K562 (cell line): ENCODE measurements around the gene RNF103. TPM values are rescaled to one million over a fixed set of nuclear protein-coding genes. Genes with fewer than 3 reads are reported as not detected.

Experiments used
- ATAC-seq: fragments of 200-7000 bp; cut with Tn5 transposase; 3 replicates; pipeline ENCODE4 v1.9.1; 2020; ENCODE audit warnings: moderate library complexity
- BruUV-seq: library from RNA; stranded (reverse); fragments of 400-500 nt; replicated peaks from 2 replicates; lab custom pipeline; 2021; lab: Mats Ljungman, UMichigan
- CTCF ChIA-PET: fragments of 300-600 bp; formaldehyde crosslinking; extraction: SDS; loops from one replicate; lab custom pipeline; 2021; ENCODE audit warnings: low intra/inter-chr PET ratio; lab: Yijun Ruan, JAX
- POLR2A ChIA-PET: fragments of 300-600, 350-650 bp; sonication (Branson Sonifier 250); formaldehyde crosslinking; extraction: SDS; loops from one replicate; lab custom pipeline; 2021; ENCODE audit warnings: antibody characterized with exemption, inconsistent platforms; lab: Yijun Ruan, JAX
- DNase-seq, 4 experiments: peaks; one replicate each; pipeline versions ENCODE4 v3.0.0 to v3.0.0-alpha.2; 2011 to 2018; ENCODE audit warnings: low spot score in 3 of 4, mixed read lengths in 3 of 4; ENCODE audit errors: extremely low read depth in 1 of 4
- FAIRE-seq: peaks from 2 replicates; lab custom pipeline; 2011; peaks lifted over from hg19 to GRCh38; lab: Jason Lieb, UNC
- H2AFZ ChIP-seq: 2 replicates; pipeline ENCODE4 v1.6.0; 2011; ENCODE audit warnings: low read depth, low read length, control low read depth, inconsistent platforms
- H3K27ac ChIP-seq: fragments of 200-600 bp; 3 replicates; pipeline ENCODE4 v1.8.0; 2011; ENCODE audit warnings: low read depth, mild to moderate bottlenecking, control low read depth, inconsistent platforms, low read length, moderate library complexity, mixed read lengths; ENCODE audit errors: extremely low read depth
- H3K27me3 ChIP-seq, 2 experiments: fragments of 300-600 bp in 1 of 2; 2 replicates in 1 of 2; 3 replicates in 1 of 2; pipeline versions ENCODE4 v1.6.0 to v1.8.0; 2011; ENCODE audit warnings: inconsistent platforms in 2 of 2, low read length in 2 of 2, mild to moderate bottlenecking in 1 of 2, mixed read lengths in 1 of 2, moderate library complexity in 1 of 2; ENCODE audit not compliant: control insufficient read depth in 2 of 2, insufficient read depth in 2 of 2
- H3K36me3 ChIP-seq: fragments of 300-600 bp; 3 replicates; pipeline ENCODE4 v1.8.0; 2011; ENCODE audit warnings: mild to moderate bottlenecking, low read length, inconsistent platforms; ENCODE audit not compliant: control insufficient read depth, insufficient read depth
- H3K4me1 ChIP-seq, 2 experiments: fragments of 200-600 bp in 1 of 2; replicated peaks in 1 of 2; 2 replicates in 1 of 2; 3 replicates in 1 of 2; pipeline versions ENCODE4 v1.5.1 to v1.8.0; 2011; ENCODE audit warnings: inconsistent platforms in 2 of 2, low read length in 2 of 2, mild to moderate bottlenecking in 1 of 2, mixed read lengths in 1 of 2, moderate library complexity in 1 of 2; ENCODE audit not compliant: control insufficient read depth in 2 of 2, insufficient read depth in 2 of 2
- H3K4me2 ChIP-seq: 2 replicates; pipeline ENCODE4 v1.6.1; 2011; ENCODE audit warnings: low read length, control low read depth, inconsistent platforms, mixed read lengths; ENCODE audit not compliant: insufficient read depth
- H3K4me3 ChIP-seq: fragments of 200-600 bp; sonication (generic), shearing (Covaris generic); 2 replicates; pipeline ENCODE4 v1.5.1; 2016; ENCODE audit warnings: control low read depth, inconsistent platforms
- H3K79me2 ChIP-seq: fragments of 200-600 bp; 3 replicates; pipeline ENCODE4 v1.8.0; 2011; ENCODE audit warnings: low read length, inconsistent platforms; ENCODE audit not compliant: control insufficient read depth, insufficient read depth
- H3K9ac ChIP-seq, 2 experiments: 2 replicates each; pipeline versions ENCODE4 v1.6.0 to v1.6.1; 2011; ENCODE audit warnings: low read depth in 2 of 2, low read length in 2 of 2, control low read depth in 1 of 2, inconsistent platforms in 1 of 2, mild to moderate bottlenecking in 1 of 2, mixed read lengths in 1 of 2; ENCODE audit not compliant: insufficient read depth in 1 of 2
- H3K9me1 ChIP-seq: one replicate; pipeline ENCODE4 v1.6.0; 2011; ENCODE audit warnings: inconsistent platforms, mild to moderate bottlenecking, low read length, moderate library complexity; ENCODE audit not compliant: control insufficient read depth, insufficient read depth
- H3K9me3 ChIP-seq: replicated peaks from 2 replicates; pipeline ENCODE4 v1.5.1; 2011; ENCODE audit warnings: low read depth, low read length, inconsistent platforms; ENCODE audit not compliant: control insufficient read depth, insufficient read depth
- H4K20me1 ChIP-seq: replicated peaks from 2 replicates; pipeline ENCODE4 v1.6.1; 2011; ENCODE audit warnings: low read length, inconsistent platforms, mixed read lengths; ENCODE audit not compliant: control insufficient read depth, insufficient read depth
- EGR1 ChIP-seq: fragments of 450-650 bp; conservative IDR thresholded peaks from 2 replicates; pipeline ENCODE4 v1.6.1; 2017; ENCODE audit warnings: mild to moderate bottlenecking
- SMARCA4 ChIP-seq: fragments of 450-650 bp; IDR thresholded peaks from 2 replicates; pipeline ENCODE4 v1.6.1; 2016
- SRSF1 ChIP-seq: fragments of 200-400 bp; formaldehyde crosslinking; IDR thresholded peaks from 2 replicates; pipeline ENCODE4 v1.6.1; 2017; ENCODE audit warnings: mild to moderate bottlenecking, low read depth, low read length, moderate library complexity
- ZNF592 ChIP-seq: fragments of 450-650 bp; IDR thresholded peaks from 2 replicates; pipeline ENCODE4 v1.6.1; 2017; ENCODE audit warnings: antibody characterized with exemption, mild to moderate bottlenecking
- WGBS: fragments of 100-300 bp; shearing (Covaris generic); methylation state at CpG from one replicate; pipeline ENCODE4 v1.1.6; 2016; ENCODE audit warnings: low coverage, mixed read lengths; ENCODE audit not compliant: insufficient coverage; ENCODE audit errors: missing lambda C conversion rate; 5-methylcytosine and 5-hydroxymethylcytosine counted together
- in situ Hi-C: fragments of 300-500 bp; cut with MboI; formaldehyde crosslinking; loops from 4 replicates; pipeline ENCODE4 v1.15.0; 2018; ENCODE audit warnings: inconsistent platforms, mixed read lengths
- intact Hi-C: fragments of 100-400 bp; cut with micrococcal nuclease; formaldehyde crosslinking; loops from 2 replicates; pipeline ENCODE4 v1.14.2; 2022
- polyA plus RNA-seq, 8 experiments: library from polyadenylated mRNA; depleted of rRNA in 4 of 8; stranded (reverse) in 5 of 8; unstranded in 3 of 8; fragments of >200 nt; fragmentation: Nextera tagmentation in 2 of 8; fragmentation: Illumina TruSeq in 1 of 8; extraction: Ambion mirVana in 2 of 8; extraction: Trizol in 1 of 8; gene quantifications; 2 replicates each; pipeline versions ENCODE4 v1.2.1 to v1.2.3, GENCODE V29; 2011 to 2014; ENCODE audit warnings: inconsistent platforms in 1 of 8, missing spikeins in 1 of 8
- total RNA-seq, 7 experiments: library from RNA; depleted of rRNA in 6 of 7; stranded (reverse); fragments of >200 nt in 6 of 7; fragmentation: Illumina TruSeq in 2 of 7; extraction: Trizol in 2 of 7; gene quantifications; 2 replicates each; pipeline versions ENCODE4 v1.2.1 to v1.2.3, GENCODE V29; 2011 to 2021; ENCODE audit warnings: low replicate concordance in 1 of 7
- TF ChIP-seq, protein P1 (sequence below): fragments of 450-650 bp; IDR thresholded peaks from 2 replicates; pipeline ENCODE4 v1.6.1; 2016; ENCODE audit warnings: mild to moderate bottlenecking, moderate library complexity

The RNF103 gene
- total and polyA plus RNA-seq, 9 of the 15 experiments (the other 6 are each of a cell fraction or from before 2014, with no cell fraction given), result 1.2 to 6.8 (median 4.6) TPM

GRCh38 chr2:86566158-86566820, 57.4 kb downstream of the RNF103 start:
- Histone ChIP-seq H3K9me3 (peaks cover 10% of the 10 kb centered on the region), H3K27ac (peak overlapping the region; percentile 29; the same call in 2 of the 3 replicates), H3K27me3 (no peaks in the 10 kb centered on the region), H3K9me1 (no peaks in the 10 kb centered on the region), H4K20me1 (no peaks in the 10 kb centered on the region), H3K4me2 (peak overlapping the region; percentile 63), H3K79me2 (peaks cover 17% of the 10 kb centered on the region), H2AFZ (peak overlapping the region; percentile 89), H3K36me3 (no peaks in the 10 kb centered on the region), H3K9ac (peak overlapping the region in 1 of 2 experiments; percentile 16; a peak in 1 of 4 replicates), H3K4me3 (no peak overlapping the region), H3K4me1 (peaks cover 0 to 17% of the 10 kb centered on the region in 2 experiments; a peak in 3 of 5 replicates)
- 12% methylated on average over 6 of the region's 6 CpGs for WGBS
- CTCF ChIA-PET, result no interaction called here
- FAIRE-seq (peak; percentile 70), DNase-seq (peak; percentile 16 to 55 (median 29)), ATAC-seq (peak; percentile 6; the same call in 2 of the 3 replicates)
- intact Hi-C loops (loop anchor here (5.0 kb wide), 1 partner anchor 56 kb away; the partner anchor contains the start of gene RNF103), in situ Hi-C loops (no loop called here)
- no TSS peak for BruUV-seq
- POLR2A ChIA-PET, result interaction anchor here (1.0 kb wide), 2 partner anchors 8 to 125 kb away, joined by 3 to 4 read pairs; partner anchors contain the start of gene KDM3A
- TF ChIP-seq SMARCA4, result 0 out of 2 replicates have a peak, but pooled peaks have one; percentile 14
- TF ChIP-seq EGR1, result peak; percentile 71
- TF ChIP-seq, protein P1, sequence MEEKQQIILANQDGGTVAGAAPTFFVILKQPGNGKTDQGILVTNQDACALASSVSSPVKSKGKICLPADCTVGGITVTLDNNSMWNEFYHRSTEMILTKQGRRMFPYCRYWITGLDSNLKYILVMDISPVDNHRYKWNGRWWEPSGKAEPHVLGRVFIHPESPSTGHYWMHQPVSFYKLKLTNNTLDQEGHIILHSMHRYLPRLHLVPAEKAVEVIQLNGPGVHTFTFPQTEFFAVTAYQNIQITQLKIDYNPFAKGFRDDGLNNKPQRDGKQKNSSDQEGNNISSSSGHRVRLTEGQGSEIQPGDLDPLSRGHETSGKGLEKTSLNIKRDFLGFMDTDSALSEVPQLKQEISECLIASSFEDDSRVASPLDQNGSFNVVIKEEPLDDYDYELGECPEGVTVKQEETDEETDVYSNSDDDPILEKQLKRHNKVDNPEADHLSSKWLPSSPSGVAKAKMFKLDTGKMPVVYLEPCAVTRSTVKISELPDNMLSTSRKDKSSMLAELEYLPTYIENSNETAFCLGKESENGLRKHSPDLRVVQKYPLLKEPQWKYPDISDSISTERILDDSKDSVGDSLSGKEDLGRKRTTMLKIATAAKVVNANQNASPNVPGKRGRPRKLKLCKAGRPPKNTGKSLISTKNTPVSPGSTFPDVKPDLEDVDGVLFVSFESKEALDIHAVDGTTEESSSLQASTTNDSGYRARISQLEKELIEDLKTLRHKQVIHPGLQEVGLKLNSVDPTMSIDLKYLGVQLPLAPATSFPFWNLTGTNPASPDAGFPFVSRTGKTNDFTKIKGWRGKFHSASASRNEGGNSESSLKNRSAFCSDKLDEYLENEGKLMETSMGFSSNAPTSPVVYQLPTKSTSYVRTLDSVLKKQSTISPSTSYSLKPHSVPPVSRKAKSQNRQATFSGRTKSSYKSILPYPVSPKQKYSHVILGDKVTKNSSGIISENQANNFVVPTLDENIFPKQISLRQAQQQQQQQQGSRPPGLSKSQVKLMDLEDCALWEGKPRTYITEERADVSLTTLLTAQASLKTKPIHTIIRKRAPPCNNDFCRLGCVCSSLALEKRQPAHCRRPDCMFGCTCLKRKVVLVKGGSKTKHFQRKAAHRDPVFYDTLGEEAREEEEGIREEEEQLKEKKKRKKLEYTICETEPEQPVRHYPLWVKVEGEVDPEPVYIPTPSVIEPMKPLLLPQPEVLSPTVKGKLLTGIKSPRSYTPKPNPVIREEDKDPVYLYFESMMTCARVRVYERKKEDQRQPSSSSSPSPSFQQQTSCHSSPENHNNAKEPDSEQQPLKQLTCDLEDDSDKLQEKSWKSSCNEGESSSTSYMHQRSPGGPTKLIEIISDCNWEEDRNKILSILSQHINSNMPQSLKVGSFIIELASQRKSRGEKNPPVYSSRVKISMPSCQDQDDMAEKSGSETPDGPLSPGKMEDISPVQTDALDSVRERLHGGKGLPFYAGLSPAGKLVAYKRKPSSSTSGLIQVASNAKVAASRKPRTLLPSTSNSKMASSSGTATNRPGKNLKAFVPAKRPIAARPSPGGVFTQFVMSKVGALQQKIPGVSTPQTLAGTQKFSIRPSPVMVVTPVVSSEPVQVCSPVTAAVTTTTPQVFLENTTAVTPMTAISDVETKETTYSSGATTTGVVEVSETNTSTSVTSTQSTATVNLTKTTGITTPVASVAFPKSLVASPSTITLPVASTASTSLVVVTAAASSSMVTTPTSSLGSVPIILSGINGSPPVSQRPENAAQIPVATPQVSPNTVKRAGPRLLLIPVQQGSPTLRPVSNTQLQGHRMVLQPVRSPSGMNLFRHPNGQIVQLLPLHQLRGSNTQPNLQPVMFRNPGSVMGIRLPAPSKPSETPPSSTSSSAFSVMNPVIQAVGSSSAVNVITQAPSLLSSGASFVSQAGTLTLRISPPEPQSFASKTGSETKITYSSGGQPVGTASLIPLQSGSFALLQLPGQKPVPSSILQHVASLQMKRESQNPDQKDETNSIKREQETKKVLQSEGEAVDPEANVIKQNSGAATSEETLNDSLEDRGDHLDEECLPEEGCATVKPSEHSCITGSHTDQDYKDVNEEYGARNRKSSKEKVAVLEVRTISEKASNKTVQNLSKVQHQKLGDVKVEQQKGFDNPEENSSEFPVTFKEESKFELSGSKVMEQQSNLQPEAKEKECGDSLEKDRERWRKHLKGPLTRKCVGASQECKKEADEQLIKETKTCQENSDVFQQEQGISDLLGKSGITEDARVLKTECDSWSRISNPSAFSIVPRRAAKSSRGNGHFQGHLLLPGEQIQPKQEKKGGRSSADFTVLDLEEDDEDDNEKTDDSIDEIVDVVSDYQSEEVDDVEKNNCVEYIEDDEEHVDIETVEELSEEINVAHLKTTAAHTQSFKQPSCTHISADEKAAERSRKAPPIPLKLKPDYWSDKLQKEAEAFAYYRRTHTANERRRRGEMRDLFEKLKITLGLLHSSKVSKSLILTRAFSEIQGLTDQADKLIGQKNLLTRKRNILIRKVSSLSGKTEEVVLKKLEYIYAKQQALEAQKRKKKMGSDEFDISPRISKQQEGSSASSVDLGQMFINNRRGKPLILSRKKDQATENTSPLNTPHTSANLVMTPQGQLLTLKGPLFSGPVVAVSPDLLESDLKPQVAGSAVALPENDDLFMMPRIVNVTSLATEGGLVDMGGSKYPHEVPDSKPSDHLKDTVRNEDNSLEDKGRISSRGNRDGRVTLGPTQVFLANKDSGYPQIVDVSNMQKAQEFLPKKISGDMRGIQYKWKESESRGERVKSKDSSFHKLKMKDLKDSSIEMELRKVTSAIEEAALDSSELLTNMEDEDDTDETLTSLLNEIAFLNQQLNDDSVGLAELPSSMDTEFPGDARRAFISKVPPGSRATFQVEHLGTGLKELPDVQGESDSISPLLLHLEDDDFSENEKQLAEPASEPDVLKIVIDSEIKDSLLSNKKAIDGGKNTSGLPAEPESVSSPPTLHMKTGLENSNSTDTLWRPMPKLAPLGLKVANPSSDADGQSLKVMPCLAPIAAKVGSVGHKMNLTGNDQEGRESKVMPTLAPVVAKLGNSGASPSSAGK, result peak; percentile 43; the same call in 1 of the 2 replicates
- TF ChIP-seq ZNF592, result peak; percentile 34; the same call in 1 of the 2 replicates
- TF ChIP-seq SRSF1, result no peak
